ENCODE data around the gene SAMHD1. TPM values are rescaled to one million over a fixed set of nuclear protein-coding genes. Genes with fewer than 3 reads are reported as not detected.
"Not testable (repeated sequence)": the region's sequence is repeated elsewhere in the genome, so short reads cannot be mapped to it uniquely, and the experiment has no call there.

The SAMHD1 gene
- polyA plus RNA-seq, 1 donor = 26.3 TPM

DNA sequence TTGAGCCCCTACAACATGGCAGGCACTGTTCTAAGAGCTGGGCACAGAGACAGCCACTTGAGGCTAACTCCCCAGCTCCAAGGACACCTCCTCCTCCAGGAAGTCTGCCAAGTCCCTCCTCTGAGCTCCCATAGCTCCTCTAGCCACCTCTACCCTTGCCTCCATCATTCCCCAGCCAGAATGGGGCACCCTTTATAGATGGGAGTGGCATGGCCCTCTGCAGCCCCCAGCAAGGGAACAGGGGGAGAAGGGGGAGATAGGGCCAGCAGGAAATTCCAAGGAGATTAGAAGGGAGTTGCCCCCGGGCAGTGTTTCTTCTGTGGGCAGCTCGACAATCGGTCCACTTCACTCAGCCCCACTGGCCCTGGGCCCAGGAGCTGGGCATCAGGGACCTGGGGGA, 95.3 kb downstream of the SAMHD1 start:
- DNase-seq = no peak

GRCh38 chr20:36855241-36855657, 96.3 kb downstream of the SAMHD1 start:
- no peak for DNase-seq

DNA sequence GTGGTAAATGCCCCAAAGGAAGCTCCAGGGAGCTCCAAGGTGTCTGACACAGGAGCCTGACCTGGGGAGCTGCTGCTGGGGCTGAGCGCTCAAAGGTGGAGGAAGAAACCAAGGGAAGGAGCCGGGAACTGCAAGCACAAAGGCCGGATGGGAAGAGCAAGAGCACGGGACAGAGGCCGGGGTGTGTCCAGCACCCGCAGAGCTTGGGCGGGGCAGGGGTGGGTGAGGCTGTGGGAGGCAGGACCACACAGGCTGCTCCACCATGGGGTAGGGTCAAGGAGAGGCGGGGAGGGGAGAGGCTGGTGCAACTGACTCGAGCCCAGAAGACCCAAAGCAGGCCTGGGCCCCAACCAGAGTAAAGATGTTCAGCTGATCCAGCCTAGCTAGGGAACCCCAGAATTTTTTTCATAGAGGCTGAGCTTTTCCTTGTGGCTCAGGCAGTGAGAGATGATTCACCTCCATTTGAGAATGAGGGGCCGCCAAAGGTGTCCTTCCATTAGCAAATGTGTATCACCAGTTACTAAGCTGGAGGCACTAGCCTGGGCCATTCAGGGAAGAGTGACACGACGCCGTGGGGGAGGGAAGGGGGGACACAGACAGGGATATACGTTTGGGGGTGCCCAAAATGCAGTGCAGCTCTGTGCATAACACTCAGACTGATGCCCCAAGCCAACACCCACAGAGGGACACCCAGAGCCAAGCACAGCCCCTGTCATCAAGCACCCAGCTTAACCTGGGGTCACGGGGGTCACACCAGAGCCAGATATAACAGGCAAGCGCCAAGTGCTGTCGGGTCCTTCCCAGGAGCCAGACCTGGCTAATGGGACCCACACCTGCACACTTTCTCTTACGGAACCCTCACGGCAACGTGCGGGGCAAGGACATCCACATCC, 96.9 kb downstream of the SAMHD1 start:
- DNase-seq = no peak

DNA sequence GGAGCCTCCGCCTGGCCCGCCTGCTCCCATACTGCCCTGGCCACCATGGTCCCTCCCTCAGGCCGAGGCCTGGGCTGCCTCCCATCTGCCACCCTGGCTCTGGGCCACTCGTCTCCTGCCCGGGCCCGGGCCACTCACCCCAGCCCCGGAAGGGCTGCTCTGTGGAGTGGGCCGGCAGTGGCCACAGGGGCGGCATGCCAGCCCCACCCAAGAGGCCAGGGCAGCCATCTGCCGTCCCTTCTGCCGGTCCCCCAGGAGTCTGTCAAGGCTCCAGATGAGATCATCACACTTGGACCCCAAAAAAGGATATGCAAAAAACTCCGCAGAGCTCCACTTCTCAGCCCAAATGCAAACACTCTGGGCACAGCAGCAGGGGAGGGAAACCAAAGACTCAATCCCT, 99.3 kb downstream of the SAMHD1 start:
- no peak for DNase-seq

GRCh38 chr20:36851490-36851889, 100.0 kb downstream of the SAMHD1 start:
- no peak for DNase-seq

- DNase-seq = no peak
Measured at GRCh38 chr20:36850759-36851158, 100.7 kb downstream of the SAMHD1 start.

DNA sequence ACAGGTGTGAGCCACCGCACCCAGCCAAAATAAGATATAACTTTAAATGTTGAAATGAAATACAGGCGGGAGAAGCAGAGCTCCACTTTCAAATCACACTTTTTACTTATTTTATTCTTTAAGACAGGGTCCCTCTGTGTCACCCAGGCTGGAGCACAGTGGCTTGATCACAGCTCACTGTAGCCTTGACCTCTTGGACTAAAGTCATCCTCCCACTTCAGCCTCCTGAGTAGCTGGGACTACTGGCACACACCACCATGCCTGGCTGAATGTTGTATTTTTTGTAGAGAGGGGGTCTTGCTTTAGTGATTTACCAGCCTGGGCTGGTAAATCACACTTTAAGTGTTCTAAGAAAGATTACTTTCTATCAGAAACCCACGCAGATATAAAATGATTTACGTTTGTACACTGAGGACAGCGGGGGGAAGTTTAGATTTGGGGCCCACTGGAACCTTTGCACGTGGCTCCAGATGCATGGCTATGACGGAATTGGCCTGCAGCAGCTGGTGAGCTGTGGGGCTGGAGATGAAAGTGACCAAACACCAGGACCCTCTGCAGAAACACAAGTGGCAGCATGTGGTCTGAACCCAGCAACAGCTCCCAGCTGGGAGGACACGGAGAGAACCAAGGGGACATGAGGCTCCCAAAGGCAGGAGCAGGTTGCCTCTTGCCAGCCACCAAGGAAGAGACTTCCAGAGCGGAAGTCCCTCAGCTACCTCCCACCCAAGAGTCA, 102.0 kb downstream of the SAMHD1 start:
- DNase-seq = no peak

- no peak for DNase-seq
Measured at GRCh38 chr20:36848677-36849076, 102.8 kb downstream of the SAMHD1 start.

DNA sequence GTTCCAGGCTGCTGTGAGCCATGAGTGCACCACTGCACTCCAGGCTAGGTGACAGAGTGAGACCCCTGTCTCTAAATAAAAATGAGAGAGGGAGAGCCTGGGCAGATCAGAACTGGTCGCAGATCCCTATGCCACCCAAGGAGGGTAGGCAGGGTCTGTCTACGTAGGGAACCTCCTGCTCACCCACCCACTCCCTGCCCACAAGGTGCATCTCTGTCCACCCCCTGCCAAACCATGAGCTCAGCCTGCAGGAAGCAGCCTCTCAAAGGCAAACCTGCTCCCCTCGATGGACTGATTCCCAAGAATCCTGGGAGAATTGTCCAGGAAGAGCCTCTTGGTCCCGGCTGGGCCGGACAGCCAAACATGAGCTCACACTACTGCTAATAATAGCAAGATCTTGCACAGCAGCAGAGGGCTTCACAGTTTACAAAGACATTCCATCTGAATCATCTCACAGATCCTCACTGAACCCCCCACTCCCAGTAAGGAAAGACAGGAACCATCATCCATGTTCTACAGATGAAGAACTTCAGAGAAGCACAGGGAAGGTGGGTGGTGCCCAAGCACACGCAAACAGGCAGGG, 103.3 kb downstream of the SAMHD1 start:
- DNase-seq = no peak

DNA sequence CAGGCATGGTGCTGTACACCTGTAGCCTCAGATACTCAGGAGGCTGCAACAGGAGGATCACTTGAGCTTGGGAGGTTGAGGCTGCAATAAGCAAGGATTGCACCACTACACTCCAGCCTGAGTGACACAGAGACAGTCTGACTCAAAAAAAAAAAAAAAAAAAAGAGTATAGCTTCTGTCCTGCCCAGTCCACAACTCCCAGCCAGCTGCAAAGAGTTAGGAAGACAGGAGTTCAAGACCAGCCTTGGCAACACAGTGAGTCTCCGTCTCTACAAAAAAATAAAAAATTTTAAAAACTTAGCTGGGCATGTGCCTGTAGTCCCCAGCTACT, 103.8 kb downstream of the SAMHD1 start:
- no peak for DNase-seq

GRCh38 chr20:36847009-36847709, 104.3 kb downstream of the SAMHD1 start:
- DNase-seq = no peak

DNA sequence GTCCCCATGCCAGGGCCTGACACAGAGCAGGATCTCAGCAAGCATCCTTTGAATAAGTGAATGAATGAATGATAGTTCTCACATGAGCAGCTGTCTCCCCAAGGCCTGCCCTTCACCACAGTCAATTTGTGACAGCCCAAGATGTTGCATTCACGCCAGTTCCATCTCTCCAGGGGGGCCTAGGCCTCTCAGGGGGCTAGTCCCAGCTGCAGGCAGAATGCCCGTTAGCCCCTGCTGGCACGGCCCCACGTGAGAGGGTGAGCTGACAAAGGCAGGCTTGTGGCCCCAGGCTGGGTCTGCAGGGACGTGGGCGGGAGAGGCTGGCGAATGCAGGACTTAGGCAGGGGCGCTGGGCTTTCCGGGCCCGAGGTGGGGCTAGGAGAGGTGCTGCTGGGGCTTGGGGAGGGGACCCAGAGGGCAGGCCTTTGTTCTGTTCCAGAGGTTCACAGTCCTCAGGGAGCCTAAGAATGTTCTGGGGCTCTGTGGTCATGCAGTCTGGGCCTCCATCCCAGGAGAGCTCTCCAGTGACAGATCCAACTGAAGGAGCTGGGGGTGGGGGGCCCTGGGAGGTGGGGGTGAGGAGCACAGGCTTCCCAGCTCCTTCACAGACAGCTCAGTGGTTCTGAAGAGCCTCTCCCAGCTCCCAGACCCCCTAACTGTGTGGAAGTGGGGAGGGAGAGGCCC, 106.1 kb downstream of the SAMHD1 start:
- DNase-seq = no peak

DNA sequence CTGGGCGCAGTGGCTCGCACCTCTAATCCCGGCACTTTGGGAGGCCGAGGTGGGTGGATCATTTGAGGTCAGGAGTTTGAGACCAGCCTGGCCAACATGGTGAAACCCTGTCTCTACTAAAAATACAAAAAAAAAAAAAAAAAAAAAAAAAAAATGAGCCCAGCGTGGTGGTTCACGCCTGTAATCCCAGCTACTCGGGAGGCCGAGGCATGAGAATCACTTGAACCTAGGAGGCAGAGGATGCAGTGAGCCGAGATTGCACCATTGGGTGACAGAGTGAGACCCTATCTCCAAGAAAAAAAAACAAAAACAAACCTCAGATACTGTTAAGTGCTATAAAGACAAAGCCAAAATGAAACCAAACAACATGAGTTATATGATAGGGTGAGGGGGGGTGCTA, 110.5 kb downstream of the SAMHD1 start:
- not testable (repeated sequence) for DNase-seq

Other genes with a start within 250 kb of the SAMHD1 start
- 37.4 TPM for gene NDRG3, start 205.6 kb downstream of the SAMHD1 start, polyA plus RNA-seq (ENCODE audit: insufficient read length)
- gene DSN1, start 177.9 kb downstream of the SAMHD1 start, polyA plus RNA-seq (ENCODE audit: insufficient read length) = 28.8 TPM
- 4.2 TPM for gene TLDC2, start 75.6 kb downstream of the SAMHD1 start, polyA plus RNA-seq (ENCODE audit: insufficient read length)
- gene RBL1, start 144.3 kb upstream of the SAMHD1 start, polyA plus RNA-seq (ENCODE audit: insufficient read length) = 15.8 TPM
- gene RPN2, start 227.6 kb upstream of the SAMHD1 start, polyA plus RNA-seq (ENCODE audit: insufficient read length) = 296 TPM
- gene MROH8, start 227.8 kb upstream of the SAMHD1 start, polyA plus RNA-seq (ENCODE audit: insufficient read length) = 9.2 TPM